CD4-positive, alpha-beta T cell treated with Interleukin-17A for 4 hours (primary cell): ENCODE data around the gene PRLR.

Source experiments
- DNase-seq: peaks from one replicate; pipeline ENCODE4 v3.0.0-alpha.2; 2020; ENCODE audit warnings: mixed read lengths

PRLR gene

DNA sequence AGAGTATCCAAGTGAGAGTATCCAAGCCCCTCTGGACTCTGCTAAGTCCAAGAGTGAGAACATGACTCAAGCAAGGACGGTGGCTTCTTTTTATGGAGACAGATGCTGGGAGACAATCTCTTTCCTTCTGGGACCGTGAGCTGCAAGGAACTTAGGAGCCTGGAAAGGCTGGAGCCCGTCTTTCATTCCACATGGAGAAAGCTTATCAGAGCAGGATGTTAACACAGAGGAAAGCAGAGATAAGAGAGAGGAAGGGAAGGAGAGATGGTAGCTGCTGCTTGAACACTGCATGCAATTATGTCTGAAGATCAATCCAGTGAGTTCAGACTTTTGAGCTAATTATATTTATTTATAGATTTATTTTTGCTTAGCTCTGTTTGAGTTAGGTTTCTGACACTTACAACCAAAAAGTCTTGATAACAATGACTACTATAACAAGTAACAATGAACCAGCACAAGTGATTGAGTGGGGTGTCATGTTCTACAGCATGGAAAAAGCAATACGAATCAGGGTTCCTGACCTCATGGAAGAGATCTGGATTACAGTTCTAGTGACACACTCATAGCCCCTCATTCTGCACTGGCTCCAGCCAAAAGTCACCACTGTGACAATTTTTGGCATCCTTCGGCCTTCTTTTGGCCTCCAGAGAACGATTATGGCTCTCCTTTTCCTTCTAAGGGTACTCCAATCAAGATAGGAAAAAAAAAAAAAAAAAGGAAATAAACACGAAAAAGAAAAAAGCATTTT is 71.5 kb downstream of the PRLR start:
- DNase-seq, result no peak

GRCh38 chr5:35158204-35158603 is 72.1 kb downstream of the PRLR start:
- DNase-seq, result no peak

DNA sequence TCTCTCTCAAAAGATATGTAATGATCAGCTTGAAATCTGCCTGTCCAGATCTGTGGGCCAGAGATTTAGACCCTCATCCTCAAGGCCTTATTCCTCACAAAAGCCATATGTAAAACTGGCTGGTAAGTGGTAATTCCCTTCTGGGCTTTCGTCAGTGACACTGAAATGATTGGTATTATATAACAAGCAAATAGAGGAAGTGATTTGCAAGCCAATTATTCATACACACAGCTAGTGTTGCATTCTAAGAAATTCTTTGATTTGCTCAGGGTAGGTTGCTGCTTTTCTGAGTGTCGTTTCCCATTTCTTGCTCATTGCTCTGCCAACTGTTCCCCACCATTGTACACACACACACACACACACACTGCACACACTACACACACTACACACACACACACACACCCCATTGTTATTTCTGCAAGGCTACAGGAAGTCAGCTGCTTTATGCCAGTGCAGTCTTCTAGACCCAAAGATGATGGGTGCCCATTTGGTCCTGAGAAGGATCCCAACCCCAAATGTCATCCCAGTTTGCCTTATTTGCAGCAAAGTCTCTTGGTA is 76.8 kb downstream of the PRLR start:
- DNase-seq, result no peak

- no peak for DNase-seq
These were observed 77.6 kb downstream of the PRLR start for GRCh38 chr5:35152733-35153132.

DNA sequence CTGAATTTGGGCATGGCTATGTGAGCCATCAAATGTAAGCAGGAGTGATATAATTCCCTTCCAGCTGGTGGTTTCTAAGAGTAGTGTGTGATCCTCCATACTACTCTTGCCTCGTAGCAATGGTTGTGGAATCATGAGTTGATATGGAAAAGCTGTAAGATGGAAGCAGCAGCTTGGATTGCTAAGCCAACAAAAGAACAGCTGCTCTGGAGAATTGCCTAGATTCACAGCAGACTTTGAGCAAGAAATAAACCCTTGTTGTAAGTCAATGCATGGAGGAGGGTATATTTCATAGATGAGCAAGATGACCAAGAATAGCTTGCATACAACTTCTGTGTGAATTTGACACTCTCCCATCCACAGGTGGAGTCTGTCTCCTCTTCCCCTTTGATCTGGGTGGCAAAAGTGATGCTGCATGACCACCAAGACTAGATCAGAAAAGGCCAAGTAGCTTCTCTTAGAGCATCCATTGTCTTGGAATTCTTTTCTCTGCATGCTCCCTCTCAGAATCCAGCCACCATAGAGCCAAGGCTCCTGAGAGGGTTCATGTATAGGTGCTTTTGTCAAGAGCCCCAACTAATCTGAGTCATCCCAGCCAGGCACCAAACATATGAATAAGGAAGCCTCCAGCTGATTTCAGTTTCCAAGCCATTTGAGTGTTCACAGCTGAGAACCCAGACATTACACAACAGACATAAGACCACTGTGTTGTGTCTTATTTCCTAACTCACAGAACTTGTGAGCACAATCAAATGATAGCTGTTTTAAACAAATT is 79.0 kb downstream of the PRLR start:
- DNase-seq, result no peak

DNA sequence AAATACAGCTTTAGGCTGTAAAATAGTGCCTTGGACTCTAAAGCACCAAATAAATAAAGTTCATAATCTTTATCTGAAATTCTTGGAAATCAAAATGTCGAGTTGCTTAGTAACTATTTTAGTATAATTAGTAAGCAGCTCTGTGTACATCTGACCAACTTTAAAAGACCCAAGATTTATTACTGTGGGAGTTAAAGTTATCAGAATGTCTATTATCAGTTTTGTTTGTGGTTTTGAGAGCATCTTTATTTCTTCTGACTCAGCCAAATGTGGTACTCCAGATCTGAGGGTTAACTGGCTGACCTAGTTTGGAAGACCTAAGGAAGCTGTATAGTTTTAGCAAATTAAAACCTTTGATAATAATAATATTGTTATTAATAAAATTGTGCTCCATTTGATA is 81.2 kb downstream of the PRLR start:
- no peak for DNase-seq

DNA sequence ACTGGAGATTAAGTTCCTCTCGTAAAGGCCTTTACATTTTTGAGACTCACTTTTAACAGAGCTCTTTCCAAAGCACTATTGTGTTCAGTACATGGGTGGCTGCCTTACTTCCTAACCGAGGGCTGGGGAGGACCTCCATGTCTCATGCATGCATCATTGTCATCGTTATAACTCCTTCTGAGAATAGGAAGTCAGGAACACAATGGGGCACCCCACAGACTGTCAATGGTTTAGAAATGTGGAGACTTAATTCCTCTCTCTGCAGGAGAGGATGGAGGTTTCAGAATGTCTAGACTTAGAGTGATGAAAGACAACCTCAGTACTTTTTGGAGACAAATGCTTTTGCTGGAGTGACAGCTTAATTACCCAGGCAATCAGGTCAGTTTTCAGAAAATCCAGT is 83.9 kb downstream of the PRLR start:
- DNase-seq, result no peak

- DNase-seq, result no peak
These were observed 84.5 kb downstream of the PRLR start for GRCh38 chr5:35145691-35146317.

DNA sequence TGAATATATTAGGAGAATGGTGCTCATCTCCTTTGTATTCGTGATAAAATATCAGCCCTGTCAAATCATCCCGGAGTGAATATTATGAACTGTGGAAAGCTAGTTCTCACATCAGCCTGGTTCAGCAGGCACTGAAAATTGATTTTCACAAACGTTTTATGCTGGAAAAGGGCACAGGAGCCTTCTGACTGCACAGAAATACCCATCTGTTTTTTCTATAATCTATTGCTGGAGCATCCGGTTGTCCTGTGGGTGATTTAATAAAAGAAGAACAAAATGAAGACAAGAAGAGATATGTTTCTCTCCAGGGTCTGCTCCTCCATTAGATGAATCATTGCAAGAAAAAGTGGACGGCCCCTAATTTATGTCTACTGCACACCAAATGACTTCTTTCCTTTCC is 85.3 kb downstream of the PRLR start:
- DNase-seq, result no peak

DNA sequence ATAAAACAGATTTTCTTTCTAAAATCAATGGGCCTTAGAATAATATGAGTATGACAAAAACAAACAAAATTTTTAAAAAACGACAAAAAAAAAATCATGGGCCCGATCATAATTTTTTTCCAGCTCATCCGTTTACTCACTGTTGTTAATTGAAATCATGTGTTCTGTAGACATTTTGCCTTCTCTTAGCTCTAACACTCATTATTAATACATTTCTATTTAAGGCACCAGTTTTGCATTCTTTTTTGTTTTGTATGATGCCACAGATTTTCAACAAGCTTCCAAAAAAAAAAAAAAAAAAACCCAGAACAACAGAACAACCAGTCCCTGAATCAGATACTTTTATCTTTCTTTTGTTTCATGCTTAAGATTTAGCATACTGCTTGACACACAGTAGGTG is 86.4 kb downstream of the PRLR start:
- DNase-seq, result no peak

DNA sequence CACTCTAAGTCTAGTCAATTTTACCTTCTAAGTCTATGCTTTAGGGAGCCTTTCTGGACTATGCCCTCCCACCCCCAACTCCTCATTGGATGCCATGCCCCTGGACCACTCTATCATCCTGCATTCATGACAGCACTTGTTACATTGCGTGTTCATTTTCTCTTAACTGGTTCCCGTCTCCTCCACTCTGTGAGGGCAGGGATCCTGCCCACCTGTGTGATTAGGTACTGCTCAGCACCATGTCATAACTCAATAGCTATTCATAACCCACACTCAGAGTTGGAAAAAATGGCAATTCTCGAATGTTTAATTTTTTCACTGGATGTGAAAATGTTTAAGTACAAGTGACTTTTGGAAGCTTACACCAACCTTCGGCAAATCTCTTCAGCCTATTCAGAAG is 88.5 kb downstream of the PRLR start:
- DNase-seq, result no peak

DNA sequence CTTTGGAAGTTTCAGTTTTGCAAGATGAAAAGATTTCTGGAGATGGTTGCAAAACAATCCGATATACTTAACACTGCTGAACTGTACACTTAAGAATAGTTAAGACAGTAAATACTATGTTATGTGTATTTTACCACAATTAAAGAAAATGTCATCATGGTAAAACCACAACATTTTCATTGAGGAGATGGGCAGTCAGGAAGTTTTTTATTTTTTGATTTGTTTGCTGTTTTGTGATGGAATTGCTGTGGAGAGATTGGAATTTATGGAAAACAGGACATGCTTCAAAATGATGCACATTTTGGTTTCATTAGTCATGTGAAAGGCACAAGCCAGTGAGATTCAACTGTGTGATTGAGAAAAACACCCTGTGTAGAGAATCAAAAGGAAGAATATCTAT is 92.1 kb downstream of the PRLR start:
- DNase-seq, result no peak

DNA sequence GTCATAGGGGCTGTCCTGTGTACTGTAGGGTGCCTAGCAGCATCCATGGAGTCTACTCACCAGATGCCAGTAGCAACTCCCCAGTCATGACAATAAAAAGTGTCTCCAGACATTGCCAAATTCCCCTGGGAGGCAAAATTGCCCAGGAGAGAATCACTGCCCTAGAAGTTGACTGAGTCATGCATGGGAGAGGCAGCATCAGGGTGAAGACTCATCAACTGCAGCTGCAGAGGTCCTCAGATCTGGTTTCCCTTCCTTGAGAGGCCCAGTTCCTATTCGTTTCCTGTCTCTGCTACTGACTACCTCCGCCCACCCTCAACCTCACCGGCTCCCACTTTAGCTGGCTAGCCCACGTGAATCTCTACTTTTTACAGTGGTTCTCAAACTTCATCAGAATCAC is 93.9 kb downstream of the PRLR start:
- no peak for DNase-seq

DNA sequence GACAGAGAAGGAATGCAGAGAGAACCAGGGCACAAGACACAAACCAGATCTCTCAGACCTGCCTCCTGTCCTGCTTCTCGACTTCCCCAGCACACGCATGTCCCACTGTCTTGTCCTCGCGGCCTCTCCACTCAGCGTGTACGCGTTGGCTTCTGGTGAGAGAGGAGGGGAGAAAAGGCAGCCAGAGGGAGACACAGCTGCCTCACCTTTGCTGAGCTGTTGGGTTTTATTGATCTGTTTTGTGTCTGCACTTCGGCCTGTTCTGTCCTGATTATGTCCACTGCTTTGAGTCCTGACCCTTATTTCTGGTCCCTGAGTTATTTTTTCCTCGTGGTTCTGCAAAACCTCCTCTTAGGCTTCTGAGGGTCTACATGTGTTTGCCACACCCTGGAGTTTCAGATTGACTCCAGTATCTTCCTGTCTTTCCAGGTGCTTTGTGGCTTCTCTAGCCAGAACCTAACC is 95.0 kb downstream of the PRLR start:
- DNase-seq, result no peak

GRCh38 chr5:35134278-35135030 is 95.8 kb downstream of the PRLR start:
- no peak for DNase-seq

GRCh38 chr5:35133186-35133585 is 97.1 kb downstream of the PRLR start:
- DNase-seq, result no peak

DNA sequence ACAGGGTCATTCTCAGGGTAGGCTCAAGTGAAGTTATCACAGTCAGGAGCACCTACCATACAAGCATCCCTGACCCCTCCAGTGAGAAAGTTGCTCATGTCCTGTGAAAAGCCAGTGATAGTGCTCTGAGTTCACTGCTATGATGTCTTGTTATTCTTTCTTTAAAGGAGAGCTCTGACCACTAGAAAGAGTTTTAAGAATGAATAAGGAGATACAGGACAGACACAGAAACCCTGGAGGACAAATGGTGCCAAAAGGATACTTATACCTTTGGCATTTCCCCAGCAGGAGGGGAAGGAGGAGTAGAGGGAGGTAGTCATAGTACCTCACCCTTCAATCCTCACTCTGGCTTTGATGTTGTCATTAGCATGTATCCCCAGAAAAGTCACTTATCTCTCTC is 98.6 kb downstream of the PRLR start:
- DNase-seq, result no peak

GRCh38 chr5:35129921-35130485 is 100.3 kb downstream of the PRLR start:
- DNase-seq, result peak; percentile 46

DNA sequence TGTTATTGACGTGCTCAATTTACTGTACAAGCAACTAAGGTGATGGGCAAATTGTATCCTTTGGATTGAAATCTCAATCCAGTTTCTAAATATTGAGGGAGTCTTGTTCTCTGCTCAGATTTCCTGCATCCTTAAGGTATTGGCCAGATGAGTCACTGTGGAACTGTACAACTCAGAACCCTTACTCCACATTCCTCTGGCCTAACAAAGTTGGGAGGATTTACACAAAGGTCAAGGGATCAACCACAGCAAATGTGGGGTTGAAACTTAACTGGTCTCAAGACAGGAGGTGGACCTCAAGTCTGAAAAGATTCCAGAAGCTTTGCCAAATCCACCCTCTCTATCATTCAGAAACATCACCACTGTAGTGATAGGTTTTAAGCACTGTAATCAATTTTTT is 101.0 kb downstream of the PRLR start:
- DNase-seq, result no peak

GRCh38 chr5:35127006-35127405 is 103.3 kb downstream of the PRLR start:
- no peak for DNase-seq

DNA sequence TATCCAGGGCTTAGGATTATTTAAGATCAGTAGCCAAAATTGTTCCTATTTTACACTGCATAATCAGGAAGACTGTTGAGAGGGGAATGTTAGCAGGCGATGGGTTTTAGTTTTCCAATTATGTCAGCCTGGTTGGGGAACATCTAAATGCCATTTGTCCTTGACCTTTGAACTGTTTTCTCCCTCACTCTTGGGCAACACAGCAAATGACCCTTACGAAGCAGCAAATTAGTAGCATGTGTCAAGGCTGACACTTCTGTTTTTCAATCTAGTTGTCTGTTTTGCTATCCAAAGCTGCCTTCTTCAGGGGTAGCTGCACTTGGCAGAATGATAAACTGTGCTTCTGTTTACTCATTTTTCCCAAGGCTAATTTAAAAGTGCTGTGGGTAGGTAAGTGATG is 104.5 kb downstream of the PRLR start:
- no peak for DNase-seq

- no peak for DNase-seq
These were observed 105.4 kb downstream of the PRLR start for GRCh38 chr5:35124932-35125331.

DNA sequence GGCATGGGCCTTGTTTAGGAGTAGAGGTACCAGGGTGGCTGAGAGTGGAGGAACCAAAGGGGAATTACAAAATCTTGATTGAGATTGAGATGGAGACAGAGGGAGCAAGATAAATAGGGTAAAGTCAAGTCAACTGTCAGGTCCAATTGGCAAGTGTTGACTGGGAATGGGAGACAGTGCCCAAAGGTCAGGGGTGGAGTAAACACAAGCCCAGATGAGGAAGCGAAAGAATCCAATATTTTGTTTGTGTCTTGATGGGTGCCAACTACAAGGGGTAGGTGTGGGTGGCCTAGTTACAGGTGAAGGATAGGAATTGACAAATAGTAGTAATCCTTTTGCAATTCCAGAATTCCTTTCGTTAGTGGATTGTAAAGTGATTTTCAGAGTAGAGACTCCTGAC is 107.5 kb downstream of the PRLR start:
- DNase-seq, result no peak
